ENCODE results near the gene NANOS3. TPM values are rescaled to one million over a fixed set of nuclear protein-coding genes. Genes with fewer than 3 reads are reported as not detected.

The NANOS3 gene
- polyA plus RNA-seq, 4 donors: 1.6 to 2.1 (median 1.8) TPM

GRCh38 chr19:13882836-13883235 is 5.9 kb downstream of the NANOS3 start:
- DNase-seq (ENCODE audit: low read depth in 4 of 4, low spot score in 3 of 4): no peak

GRCh38 chr19:13883516-13884064 is 6.7 kb downstream of the NANOS3 start:
- no peak for DNase-seq (ENCODE audit: low read depth in 4 of 4, low spot score in 3 of 4)

- DNase-seq (ENCODE audit: low read depth in 4 of 4, low spot score in 3 of 4): no peak
Observed at GRCh38 chr19:13884726-13885591, 8.0 kb downstream of the NANOS3 start.

GRCh38 chr19:13885826-13886365 is 9.0 kb downstream of the NANOS3 start:
- no peak for DNase-seq (ENCODE audit: low read depth in 4 of 4, low spot score in 3 of 4)

GRCh38 chr19:13887018-13887436 is 10.1 kb downstream of the NANOS3 start:
- no peak for DNase-seq (ENCODE audit: low read depth in 4 of 4, low spot score in 3 of 4)

GRCh38 chr19:13887517-13887916 is 10.6 kb downstream of the NANOS3 start:
- DNase-seq (ENCODE audit: low read depth in 4 of 4, low spot score in 3 of 4): no peak

- no peak for DNase-seq (ENCODE audit: low read depth in 4 of 4, low spot score in 3 of 4)
Observed at GRCh38 chr19:13888281-13888680, 11.3 kb downstream of the NANOS3 start.

GRCh38 chr19:13890136-13890535 is 13.2 kb downstream of the NANOS3 start:
- DNase-seq (ENCODE audit: low read depth in 4 of 4, low spot score in 3 of 4): no peak

GRCh38 chr19:13892870-13893269 is 15.9 kb downstream of the NANOS3 start:
- DNase-seq (ENCODE audit: low read depth in 4 of 4, low spot score in 3 of 4): no peak

- no peak for DNase-seq (ENCODE audit: low read depth in 4 of 4, low spot score in 3 of 4)
Observed at GRCh38 chr19:13894552-13894951, 17.6 kb downstream of the NANOS3 start.

GRCh38 chr19:13896227-13896626 is 19.3 kb downstream of the NANOS3 start:
- no peak for DNase-seq (ENCODE audit: low read depth in 4 of 4, low spot score in 3 of 4)

- DNase-seq (ENCODE audit: low read depth in 4 of 4, low spot score in 3 of 4): no peak
Observed at GRCh38 chr19:13899393-13899792, 22.5 kb downstream of the NANOS3 start.

GRCh38 chr19:13899912-13900584 is 23.1 kb downstream of the NANOS3 start:
- no peak for DNase-seq (ENCODE audit: low read depth in 4 of 4, low spot score in 3 of 4)

- DNase-seq (ENCODE audit: low read depth in 4 of 4, low spot score in 3 of 4): no peak
Observed at GRCh38 chr19:13902993-13903555, 26.1 kb downstream of the NANOS3 start.

GRCh38 chr19:13905634-13906520 is 28.9 kb downstream of the NANOS3 start, which contains the start of the genes BRME1 and CC2D1A:
BRME1 (minus strand) TSS chr19:13906117; CDS start chr19:13904892, 1,225 bp downstream.
CC2D1A (plus strand) TSS chr19:13906201; CDS start chr19:13906442, 241 bp downstream.
- DNase-seq (ENCODE audit: low read depth in 4 of 4, low spot score in 3 of 4): peak in 3 of 4 donors; percentile 73 to 78 (median 77)

- DNase-seq (ENCODE audit: low read depth in 4 of 4, low spot score in 3 of 4): no peak
Observed at GRCh38 chr19:13906521-13906904, 29.6 kb downstream of the NANOS3 start.

- DNase-seq (ENCODE audit: low read depth in 4 of 4, low spot score in 3 of 4): no peak
Observed at GRCh38 chr19:13906910-13907309, 30.0 kb downstream of the NANOS3 start.

GRCh38 chr19:13908674-13909073 is 31.7 kb downstream of the NANOS3 start:
- no peak for DNase-seq (ENCODE audit: low read depth in 4 of 4, low spot score in 3 of 4)

GRCh38 chr19:13909430-13909829 is 32.5 kb downstream of the NANOS3 start:
- DNase-seq (ENCODE audit: low read depth in 4 of 4, low spot score in 3 of 4): no peak

GRCh38 chr19:13913352-13913751 is 36.4 kb downstream of the NANOS3 start:
- no peak for DNase-seq (ENCODE audit: low read depth in 4 of 4, low spot score in 3 of 4)
